SK-N-SH (cell line): Measurements from ENCODE around the gene NAV2. TPM values are rescaled to one million over a fixed set of nuclear protein-coding genes. Genes with fewer than 3 reads are reported as not detected.
A peak's percentile ranks its signal among the peaks of the same experiment; 100 is the strongest.

Experiments
- CTCF ChIA-PET: fragments of 300-600, 350-600 bp; formaldehyde crosslinking; extraction: SDS; loops from one replicate; lab custom pipeline; 2021; lab: Yijun Ruan, JAX
- POLR2A ChIA-PET: fragments of 350-600 bp; sonication (Branson Sonifier 250); formaldehyde crosslinking; extraction: SDS; loops from one replicate; lab custom pipeline; 2020; ENCODE audit warnings: antibody characterized with exemption, inconsistent platforms; lab: Yijun Ruan, JAX
- DNase-seq: peaks from one replicate; pipeline ENCODE4 v3.0.0; 2012
- H2AFZ ChIP-seq: fragments of 200-600 bp; sonication (generic); 2 replicates; pipeline ENCODE4 v1.8.1; 2016; ENCODE audit warnings: antibody characterized with exemption, mild to moderate bottlenecking, low read depth
- H3F3A ChIP-seq: fragments of 200-600 bp; sonication (generic); replicated peaks from 2 replicates; pipeline ENCODE3; 2016; ENCODE audit warnings: antibody characterized with exemption, mild to moderate bottlenecking; ENCODE audit not compliant: insufficient read depth
- H3K27ac ChIP-seq, 2 experiments: fragments of 200-500 bp in 1 of 2; fragments of 200-600 bp in 1 of 2; sonication (Bioruptor generic) in 1 of 2; sonication (generic), shearing (Covaris generic) in 1 of 2; 2 replicates each; pipeline versions ENCODE4 v1.5.1 to v1.6.1; 2014 to 2016; ENCODE audit warnings: low read depth in 2 of 2, inconsistent platforms in 1 of 2, low read length in 1 of 2, mild to moderate bottlenecking in 1 of 2, mixed read lengths in 1 of 2
- H3K27me3 ChIP-seq: fragments of 200-600 bp; sonication (generic), shearing (Covaris generic); 2 replicates; pipeline ENCODE4 v1.6.1; 2016; ENCODE audit warnings: mixed run types; ENCODE audit not compliant: insufficient read depth
- H3K36me3 ChIP-seq, 2 experiments: fragments of 200-500 bp in 1 of 2; fragments of 200-600 bp in 1 of 2; sonication (Bioruptor generic) in 1 of 2; sonication (generic) in 1 of 2; replicated peaks in 1 of 2; 2 replicates each; pipeline versions ENCODE3 to v1.5.1; 2014 to 2016; ENCODE audit warnings: low read length in 1 of 2, mild to moderate bottlenecking in 1 of 2; ENCODE audit not compliant: insufficient read depth in 2 of 2, control insufficient read depth in 1 of 2
- H3K4me1 ChIP-seq, 2 experiments: fragments of 200-500 bp in 1 of 2; fragments of 200-600 bp in 1 of 2; sonication (Bioruptor generic) in 1 of 2; sonication (generic), shearing (Covaris generic) in 1 of 2; 2 replicates each; pipeline versions ENCODE4 v1.5.1 to v1.6.1; 2014 to 2016; ENCODE audit warnings: low read depth in 1 of 2, low read length in 1 of 2, mixed run types in 1 of 2; ENCODE audit not compliant: insufficient read depth in 2 of 2, control insufficient read depth in 1 of 2
- H3K4me2 ChIP-seq: fragments of 200-600 bp; sonication (generic), shearing (Covaris generic); 2 replicates; pipeline ENCODE4 v1.6.1; 2017; ENCODE audit warnings: mixed run types
- H3K4me3 ChIP-seq, 2 experiments: fragments of 200-500 bp in 1 of 2; fragments of 200-600 bp in 1 of 2; sonication (Bioruptor generic) in 1 of 2; sonication (generic), shearing (Covaris generic) in 1 of 2; 2 replicates each; pipeline versions ENCODE4 v1.5.1 to v1.8.1; 2014 to 2016; ENCODE audit warnings: low read depth in 2 of 2, inconsistent platforms in 1 of 2, low read length in 1 of 2, mild to moderate bottlenecking in 1 of 2, mixed read lengths in 1 of 2, moderate library complexity in 1 of 2
- H3K79me2 ChIP-seq: fragments of 200-600 bp; sonication (generic); 2 replicates; pipeline ENCODE4 v1.8.1; 2017; ENCODE audit warnings: mild to moderate bottlenecking; ENCODE audit not compliant: insufficient read depth
- H3K9ac ChIP-seq: fragments of 200-600 bp; sonication (generic); 2 replicates; pipeline ENCODE4 v1.6.1; 2017; ENCODE audit warnings: mixed run types
- H3K9me2 ChIP-seq: fragments of 200-600 bp; sonication (generic); 2 replicates; pipeline ENCODE4 v1.6.1; 2017; ENCODE audit warnings: mixed run types
- H3K9me3 ChIP-seq: fragments of 200-600 bp; sonication (generic); 2 replicates; pipeline ENCODE4 v1.6.1; 2017; ENCODE audit warnings: mixed run types, mild to moderate bottlenecking, moderate library complexity
- H4K20me1 ChIP-seq: fragments of 200-600 bp; sonication (generic); 2 replicates; pipeline ENCODE4 v1.6.1; 2017; ENCODE audit warnings: mild to moderate bottlenecking, mixed run types; ENCODE audit not compliant: insufficient read depth
- CTCF ChIP-seq: fragments of 200-600 bp; sonication (generic); IDR thresholded peaks from 2 replicates; pipeline ENCODE4 v1.6.1; 2017; ENCODE audit warnings: antibody characterized with exemption, mild to moderate bottlenecking, moderate library complexity
- ELF1 ChIP-seq: IDR thresholded peaks from 2 replicates; pipeline ENCODE4 v1.4.0; 2012
- GABPA ChIP-seq: IDR thresholded peaks from 2 replicates; pipeline ENCODE4 v1.4.0; 2012; ENCODE audit warnings: low read depth, mild to moderate bottlenecking
- GATA2 ChIP-seq: sonication (generic); formaldehyde crosslinking; IDR thresholded peaks from 2 replicates; pipeline ENCODE4 v1.5.0; 2020; ENCODE audit warnings: mild to moderate bottlenecking, missing genetic modification reagents
- NRF1 ChIP-seq: IDR thresholded peaks from 2 replicates; pipeline ENCODE4 v1.6.1; 2012; ENCODE audit warnings: low read depth, mild to moderate bottlenecking, low read length
- RAD21 ChIP-seq: IDR thresholded peaks from 2 replicates; pipeline ENCODE4 v1.6.1; 2012; ENCODE audit warnings: mild to moderate bottlenecking, low read length
- RCOR1 ChIP-seq: fragments of 150-350 bp; IDR thresholded peaks from 2 replicates; pipeline ENCODE4 v1.6.1; 2017; ENCODE audit warnings: antibody characterized with exemption, low read length
- RFX5 ChIP-seq: IDR thresholded peaks from 2 replicates; pipeline ENCODE4 v1.6.1; 2012; ENCODE audit warnings: mild to moderate bottlenecking, improper control_type of control experiment, low read length
- SIN3A ChIP-seq: IDR thresholded peaks from 2 replicates; pipeline ENCODE4 v1.6.1; 2012; ENCODE audit warnings: low read depth, mild to moderate bottlenecking, low read length, moderate library complexity, borderline replicate concordance
- SMC3 ChIP-seq: IDR thresholded peaks from 2 replicates; pipeline ENCODE4 v1.6.1; 2012; ENCODE audit warnings: low read depth, low read length, improper control_type of control experiment
- TAF1 ChIP-seq: IDR thresholded peaks from 2 replicates; pipeline ENCODE4 v1.6.1; 2012; ENCODE audit warnings: low read depth, mild to moderate bottlenecking, low read length, moderate library complexity, borderline replicate concordance
- TEAD4 ChIP-seq: IDR thresholded peaks from 2 replicates; pipeline ENCODE4 v1.4.0; 2012; ENCODE audit warnings: mild to moderate bottlenecking, borderline replicate concordance; ENCODE audit not compliant: insufficient read depth
- USF2 ChIP-seq: fragments of 150-350 bp; IDR thresholded peaks from 2 replicates; pipeline ENCODE4 v1.6.1; 2017; ENCODE audit warnings: antibody characterized with exemption, low read length, low read depth, borderline replicate concordance
- YY1 ChIP-seq: IDR thresholded peaks from 2 replicates; pipeline ENCODE4 v1.4.0; 2012; ENCODE audit warnings: low read depth, mild to moderate bottlenecking
- ZBTB33 ChIP-seq: IDR thresholded peaks from 2 replicates; pipeline ENCODE4 v1.4.0; 2012; ENCODE audit warnings: low read depth, borderline replicate concordance
- WGBS: methylation state at CpG from one replicate; pipeline ENCODE4 v1.1.6; 2017; ENCODE audit warnings: low lambda C conversion rate; 5-methylcytosine and 5-hydroxymethylcytosine counted together
- polyA plus RNA-seq, 3 experiments: library from polyadenylated mRNA; depleted of rRNA; stranded (reverse); fragments of >200 nt; gene quantifications; 2 replicates each; pipeline ENCODE4 v1.2.3, GENCODE V29; 2012
- TF ChIP-seq, protein P1 (sequence below): IDR thresholded peaks from 2 replicates; pipeline ENCODE4; 2012

NAV2 gene
- polyA plus RNA-seq, 1 of the 3 experiments (the other 2 are of a cell fraction) = 26.2 TPM

- Histone ChIP-seq H3F3A (peaks cover 64% of the 10 kb centered on the region), H3K9me2 (no peaks in the 10 kb centered on the region), H3K27ac (peak overlapping the region; percentile 49 to 80), H3K4me1 (peaks cover 0 to 3% of the 10 kb centered on the region in 2 experiments; a peak in 3 of 4 replicates), H3K4me3 (no peak overlapping the region), H3K36me3 (peaks cover 83 to 92% of the 10 kb centered on the region in 2 experiments), H4K20me1 (no peaks in the 10 kb centered on the region), H2AFZ (no peak overlapping the region), H3K4me2 (0 out of 2 replicates have a peak overlapping the region, but pooled peaks have one; percentile 13), H3K9ac (no peak overlapping the region), H3K9me3 (no peaks in the 10 kb centered on the region), H3K27me3 (no peaks in the 10 kb centered on the region), H3K79me2 (no peaks in the 10 kb centered on the region; the same call in 1 of the 2 replicates)
- TF ChIP-seq RFX5 = no peak
- TF ChIP-seq ZBTB33 = no peak
- no peak for TF ChIP-seq SMC3
- no peak for TF ChIP-seq RCOR1
- no peak for TF ChIP-seq CTCF
- no peak for TF ChIP-seq NRF1
- TF ChIP-seq TEAD4 = no peak
- no peak for TF ChIP-seq SIN3A
- no peak for TF ChIP-seq ELF1
- no peak for TF ChIP-seq GATA2 (CRISPR knock-in tag)
- no peak for TF ChIP-seq GABPA
- no peak for TF ChIP-seq TAF1
- no peak for TF ChIP-seq USF2
- no peak for TF ChIP-seq RAD21
- TF ChIP-seq YY1 = no peak
- TF ChIP-seq, protein P1, sequence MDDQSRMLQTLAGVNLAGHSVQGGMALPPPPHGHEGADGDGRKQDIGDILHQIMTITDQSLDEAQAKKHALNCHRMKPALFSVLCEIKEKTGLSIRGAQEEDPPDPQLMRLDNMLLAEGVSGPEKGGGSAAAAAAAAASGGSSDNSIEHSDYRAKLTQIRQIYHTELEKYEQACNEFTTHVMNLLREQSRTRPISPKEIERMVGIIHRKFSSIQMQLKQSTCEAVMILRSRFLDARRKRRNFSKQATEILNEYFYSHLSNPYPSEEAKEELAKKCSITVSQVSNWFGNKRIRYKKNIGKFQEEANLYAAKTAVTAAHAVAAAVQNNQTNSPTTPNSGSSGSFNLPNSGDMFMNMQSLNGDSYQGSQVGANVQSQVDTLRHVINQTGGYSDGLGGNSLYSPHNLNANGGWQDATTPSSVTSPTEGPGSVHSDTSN = no peak
- DNase-seq = no peak
- ChIA-PET CTCF (interaction anchor here (0.7 to 4.5 kb wide), 4 partner anchors 14 to 150 kb away, joined by 3 to 17 read pairs (median 4); no protein-coding TSS in a partner anchor), POLR2A (interaction anchor here (0.9 kb wide), 1 partner anchor 14 kb away, joined by 3 read pairs; no protein-coding TSS in a partner anchor)
- WGBS = 77% methylated on average over 5 of the region's 5 CpGs
Measured at GRCh38 chr11:20089796-20090653, 377.4 kb downstream of the NAV2 start.
